22Rv1 (cell line): ENCODE results near the gene BCAP29.
A peak's percentile ranks its signal among the peaks of the same experiment; 100 is the strongest.

ENCODE experiments used
- H3K27ac ChIP-seq: fragments of 450-650 bp; 2 replicates; pipeline ENCODE4 v1.5.1; 2017
- ZFX ChIP-seq: fragments of 450-650 bp; IDR thresholded peaks from 2 replicates; pipeline ENCODE4 v1.6.1; 2017; ENCODE audit warnings: antibody characterized with exemption, borderline replicate concordance
- TF ChIP-seq, protein P1 (sequence below): fragments of 450-650 bp; IDR thresholded peaks from 2 replicates; pipeline ENCODE4 v1.5.1; 2017; ENCODE audit warnings: mild to moderate bottlenecking

BCAP29 gene

DNA sequence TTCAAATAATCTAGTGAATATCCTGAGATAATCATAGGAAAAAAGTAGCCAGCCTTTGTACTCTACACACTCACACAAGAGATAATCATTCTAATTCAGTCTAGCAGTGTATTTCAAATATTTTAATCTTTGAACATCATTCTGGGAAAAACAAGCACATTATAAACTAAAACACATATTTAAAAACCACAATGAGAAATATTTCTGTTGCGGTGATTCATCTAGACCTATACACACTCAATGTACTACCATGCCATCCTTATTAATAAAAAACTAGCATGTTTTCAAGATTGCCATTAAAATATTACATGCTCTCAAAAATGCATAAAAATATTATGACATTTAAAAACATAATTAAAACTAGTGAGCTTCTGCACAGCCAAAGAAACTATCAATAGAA lies 28.1 kb upstream of the BCAP29 start:
- TF ChIP-seq, protein P1, sequence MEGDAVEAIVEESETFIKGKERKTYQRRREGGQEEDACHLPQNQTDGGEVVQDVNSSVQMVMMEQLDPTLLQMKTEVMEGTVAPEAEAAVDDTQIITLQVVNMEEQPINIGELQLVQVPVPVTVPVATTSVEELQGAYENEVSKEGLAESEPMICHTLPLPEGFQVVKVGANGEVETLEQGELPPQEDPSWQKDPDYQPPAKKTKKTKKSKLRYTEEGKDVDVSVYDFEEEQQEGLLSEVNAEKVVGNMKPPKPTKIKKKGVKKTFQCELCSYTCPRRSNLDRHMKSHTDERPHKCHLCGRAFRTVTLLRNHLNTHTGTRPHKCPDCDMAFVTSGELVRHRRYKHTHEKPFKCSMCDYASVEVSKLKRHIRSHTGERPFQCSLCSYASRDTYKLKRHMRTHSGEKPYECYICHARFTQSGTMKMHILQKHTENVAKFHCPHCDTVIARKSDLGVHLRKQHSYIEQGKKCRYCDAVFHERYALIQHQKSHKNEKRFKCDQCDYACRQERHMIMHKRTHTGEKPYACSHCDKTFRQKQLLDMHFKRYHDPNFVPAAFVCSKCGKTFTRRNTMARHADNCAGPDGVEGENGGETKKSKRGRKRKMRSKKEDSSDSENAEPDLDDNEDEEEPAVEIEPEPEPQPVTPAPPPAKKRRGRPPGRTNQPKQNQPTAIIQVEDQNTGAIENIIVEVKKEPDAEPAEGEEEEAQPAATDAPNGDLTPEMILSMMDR = no peak
- TF ChIP-seq ZFX = no peak
- no peak overlapping the region for H3K27ac ChIP-seq

DNA sequence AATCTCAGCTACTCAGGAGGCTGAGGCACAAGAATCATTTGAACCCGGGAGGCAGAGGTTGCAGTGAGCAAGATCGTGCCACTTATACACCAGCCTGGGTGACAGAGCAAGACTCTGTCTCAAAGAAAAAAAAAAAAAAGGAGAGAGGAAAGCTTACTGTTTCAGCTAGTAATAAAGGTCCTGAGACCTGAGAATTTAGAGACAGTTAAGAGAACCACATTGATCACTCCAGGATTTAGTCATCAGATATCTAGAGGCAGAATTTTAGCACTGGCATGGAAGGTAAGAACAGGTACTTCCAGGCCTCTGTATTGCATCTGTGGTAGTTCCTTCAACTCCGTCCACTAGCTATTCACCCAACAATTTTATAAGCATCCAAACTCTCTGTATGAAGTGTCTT lies 24.2 kb upstream of the BCAP29 start:
- no peak overlapping the region for H3K27ac ChIP-seq
- TF ChIP-seq, protein P1 = no peak
- no peak for TF ChIP-seq ZFX

DNA sequence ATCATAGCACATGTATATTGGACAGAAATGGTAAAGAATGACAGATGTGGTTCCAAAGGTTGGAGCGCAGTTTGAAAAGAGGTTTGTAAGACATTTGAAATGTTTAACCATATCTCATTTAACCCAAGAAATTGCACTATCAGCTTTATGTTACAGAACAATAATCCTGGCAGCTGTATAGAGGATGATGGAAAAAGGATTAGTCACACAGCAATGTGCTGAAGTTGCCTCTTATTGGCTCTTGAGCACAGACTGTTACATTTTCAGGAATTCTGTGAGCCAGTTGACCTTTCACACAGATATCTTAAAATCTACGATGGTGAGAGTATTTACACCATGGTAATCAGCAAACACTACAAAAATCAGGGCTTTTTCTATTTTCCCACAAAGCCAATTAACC lies 20.2 kb upstream of the BCAP29 start:
- TF ChIP-seq ZFX = no peak
- TF ChIP-seq, protein P1 = no peak
- H3K27ac ChIP-seq = no peak overlapping the region

DNA sequence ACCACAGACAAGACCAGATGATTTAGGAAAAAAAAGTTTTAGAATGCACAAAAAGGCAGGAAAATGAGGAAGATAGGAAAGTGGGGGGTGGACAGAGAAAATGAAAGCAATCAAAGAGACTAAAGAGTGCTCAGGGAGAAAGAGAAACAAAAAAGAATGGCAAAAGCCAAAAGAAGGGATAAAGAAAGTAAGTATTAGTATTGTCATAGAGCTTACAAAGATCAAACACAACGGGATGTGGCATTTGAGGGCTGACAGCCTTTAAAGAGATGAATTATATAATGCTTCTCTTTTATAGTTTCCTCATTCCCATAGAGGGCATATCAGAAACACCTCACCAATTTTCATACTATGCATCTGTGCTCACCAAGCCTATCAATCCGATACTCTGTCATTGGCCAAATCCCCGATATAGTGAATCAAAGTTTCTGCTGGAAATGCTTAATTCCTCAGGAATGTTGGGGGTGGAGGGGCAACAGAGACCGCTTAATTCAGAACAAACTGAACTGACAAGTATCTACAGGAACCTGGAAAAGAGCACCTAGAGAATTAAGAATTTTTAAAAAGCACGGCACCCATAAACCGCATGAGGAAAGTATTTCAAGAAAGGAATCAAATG lies 19.0 kb upstream of the BCAP29 start:
- TF ChIP-seq, protein P1 = no peak
- no peak for TF ChIP-seq ZFX
- H3K27ac ChIP-seq = no peak overlapping the region

DNA sequence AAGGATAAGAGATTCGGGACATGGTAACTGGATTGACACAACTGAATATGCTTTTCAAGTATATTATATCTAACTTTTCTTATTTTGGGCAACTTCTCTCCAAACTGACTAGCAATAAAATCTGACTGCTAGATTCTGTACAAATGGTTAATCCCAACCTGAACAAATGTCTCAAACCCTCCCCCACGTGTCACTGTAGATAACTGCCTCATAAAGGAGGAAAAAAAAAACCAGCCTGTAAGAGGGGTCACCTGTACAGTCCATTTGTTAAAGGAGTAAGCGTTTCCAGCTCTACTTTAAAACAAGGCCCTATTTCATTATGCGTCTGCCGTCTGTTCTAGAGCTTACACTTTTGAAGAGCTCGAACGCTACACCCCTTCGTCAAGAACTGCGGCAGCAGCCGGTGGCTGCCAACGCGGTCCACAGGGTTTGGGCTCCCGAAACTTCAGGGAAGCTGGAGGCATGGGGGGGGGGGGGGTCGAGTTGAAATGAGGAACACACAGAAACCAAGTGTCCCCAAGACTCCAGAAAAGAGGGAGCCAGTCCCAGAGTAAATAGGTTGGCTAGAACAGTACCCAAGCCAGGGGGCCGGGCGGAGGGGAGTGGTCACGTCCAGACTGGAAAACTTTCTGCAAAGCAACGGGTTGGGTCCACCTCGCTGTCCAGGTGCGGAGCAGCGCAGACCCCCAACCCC lies 16.8 kb upstream of the BCAP29 start:
- peak overlapping the region; percentile 87 for H3K27ac ChIP-seq
- no peak for TF ChIP-seq ZFX
- TF ChIP-seq, protein P1 = no peak

DNA sequence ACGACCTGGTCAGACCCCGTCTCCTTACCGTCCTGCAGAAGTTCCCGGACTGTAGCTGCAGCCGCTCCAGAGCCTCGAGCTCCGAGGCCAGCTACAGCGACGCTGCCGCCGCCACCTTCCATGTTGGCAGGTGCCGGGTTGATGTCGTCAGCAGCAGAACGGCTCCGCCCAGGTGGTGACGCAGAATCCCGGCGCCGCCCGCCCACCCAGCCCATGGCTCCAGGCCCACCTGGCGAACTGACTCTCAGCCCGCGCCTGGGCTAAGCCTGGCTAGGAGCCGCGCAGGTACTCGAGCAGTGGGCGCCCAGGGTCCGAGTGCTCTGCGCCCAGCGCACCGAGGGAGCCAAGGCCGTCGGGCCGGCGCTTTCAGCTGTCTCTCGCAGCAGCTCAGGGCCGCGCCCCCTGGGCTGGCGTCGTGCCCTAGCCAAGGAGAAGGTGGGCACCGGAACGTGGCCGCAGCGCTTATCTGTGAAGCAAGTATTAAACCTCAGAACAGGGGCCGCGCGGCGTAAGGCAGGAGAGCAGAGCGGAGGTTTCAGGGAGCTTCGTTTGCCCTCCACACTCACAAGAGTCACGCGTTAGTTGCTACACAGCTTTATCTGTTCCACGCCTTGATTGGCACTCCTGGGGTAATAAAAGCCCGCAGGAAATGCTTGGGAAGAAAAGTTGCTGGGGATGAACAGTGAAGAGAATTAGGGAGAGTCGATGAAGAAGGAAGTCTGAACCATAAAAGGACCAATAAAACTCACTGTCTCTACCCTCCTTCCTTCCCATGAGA lies 16.1 kb upstream of the BCAP29 start, which contains the start of the genes COG5 and DUS4L:
COG5 (minus strand) TSS at position 146 of the 778 bp plus-strand sequence; CDS start at position 122, 24 bp downstream.
DUS4L (plus strand) TSS at position 197 of the 778 bp plus-strand sequence. CDS start 3,100 bp downstream, outside the sequence.
- TF ChIP-seq ZFX = no peak
- TF ChIP-seq, protein P1 = no peak
- peak within 1 kb of the TSS; percentile 87 for H3K27ac ChIP-seq
